ENCODE results near the gene FHOD1.

The FHOD1 gene

GRCh38 chr16:67277999-67278772 is 30.9 kb upstream of the FHOD1 start:
- DNase-seq (ENCODE audit: low read depth in 2 of 3, low spot score in 2 of 3) = no peak

GRCh38 chr16:67277294-67277998 is 30.2 kb upstream of the FHOD1 start:
- no peak for DNase-seq (ENCODE audit: low read depth in 2 of 3, low spot score in 2 of 3)

- DNase-seq (ENCODE audit: low read depth in 2 of 3, low spot score in 2 of 3) = no peak
Observed at GRCh38 chr16:67275321-67275720, 28.0 kb upstream of the FHOD1 start.

GRCh38 chr16:67271446-67271845 is 24.2 kb upstream of the FHOD1 start:
- DNase-seq (ENCODE audit: low read depth in 2 of 3, low spot score in 2 of 3) = no peak

- DNase-seq (ENCODE audit: low read depth in 2 of 3, low spot score in 2 of 3) = no peak
Observed at GRCh38 chr16:67270931-67271338, 23.7 kb upstream of the FHOD1 start.

DNA sequence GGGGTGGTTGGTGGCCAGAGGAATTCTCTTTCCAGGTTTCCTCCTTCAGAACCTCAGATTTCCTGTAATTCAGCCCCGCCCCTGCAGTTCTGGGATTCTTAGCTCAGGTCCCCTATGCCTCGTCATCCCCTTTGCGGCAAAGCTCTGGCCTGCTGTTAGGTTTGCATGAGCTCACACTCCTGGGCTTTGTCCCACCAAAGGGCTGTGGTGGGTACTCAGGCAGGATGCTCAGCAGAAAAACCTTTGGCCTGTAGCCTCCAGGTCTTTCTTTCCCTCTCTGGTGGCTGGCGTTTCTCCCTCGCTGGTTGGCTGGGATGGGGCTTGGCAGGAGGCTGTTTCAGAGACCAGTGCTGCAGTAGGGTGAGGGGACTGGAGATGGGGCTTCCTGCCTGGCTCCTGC is 22.5 kb upstream of the FHOD1 start:
- no peak for DNase-seq (ENCODE audit: low read depth in 2 of 3, low spot score in 2 of 3)

GRCh38 chr16:67268136-67268579 is 20.9 kb upstream of the FHOD1 start:
- no peak for DNase-seq (ENCODE audit: low read depth in 2 of 3, low spot score in 2 of 3)

DNA sequence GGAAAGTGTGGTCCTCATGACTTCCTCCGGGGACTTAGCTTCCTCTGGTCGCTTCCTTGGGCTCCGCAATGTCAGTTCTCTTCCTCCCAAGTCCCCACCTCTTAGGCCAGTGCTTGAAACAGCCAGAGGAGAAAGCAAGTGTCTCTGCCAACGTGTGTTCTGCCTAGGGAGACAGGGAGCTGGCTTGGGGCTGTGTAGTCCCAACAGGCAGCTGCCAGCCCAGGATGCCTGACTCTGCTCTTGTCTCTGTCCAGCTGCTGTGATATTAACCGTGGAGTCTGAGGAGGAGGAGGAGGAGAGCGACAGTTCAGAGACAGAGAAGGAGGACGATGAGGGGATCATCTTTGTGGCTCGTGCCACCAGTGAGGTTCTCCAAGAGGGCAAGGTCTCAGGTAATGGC is 18.6 kb upstream of the FHOD1 start:
- DNase-seq (ENCODE audit: low read depth in 2 of 3, low spot score in 2 of 3) = no peak

GRCh38 chr16:67264866-67265265 is 17.6 kb upstream of the FHOD1 start:
- no peak for DNase-seq (ENCODE audit: low read depth in 2 of 3, low spot score in 2 of 3)

DNA sequence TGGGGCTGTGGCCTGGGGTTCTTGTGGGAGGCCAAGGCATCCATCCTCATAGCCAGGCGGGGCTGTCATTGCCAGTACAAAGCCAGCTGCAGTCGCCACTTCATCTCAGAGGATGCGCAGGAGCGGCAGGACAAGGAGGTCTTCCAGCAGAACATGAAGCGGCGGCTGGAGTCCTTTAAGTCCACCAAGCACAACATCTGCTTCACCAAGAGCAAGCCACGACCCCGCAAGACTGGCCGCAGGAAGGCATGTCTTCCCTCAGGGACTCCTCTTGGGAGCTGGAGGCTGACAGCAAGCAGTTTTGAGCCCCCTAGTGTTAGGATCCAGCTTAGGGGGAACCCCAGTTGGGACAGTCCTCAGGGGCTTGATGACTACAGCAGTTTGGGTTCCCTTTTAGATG is 17.0 kb upstream of the FHOD1 start:
- DNase-seq (ENCODE audit: low read depth in 2 of 3, low spot score in 2 of 3) = no peak

DNA sequence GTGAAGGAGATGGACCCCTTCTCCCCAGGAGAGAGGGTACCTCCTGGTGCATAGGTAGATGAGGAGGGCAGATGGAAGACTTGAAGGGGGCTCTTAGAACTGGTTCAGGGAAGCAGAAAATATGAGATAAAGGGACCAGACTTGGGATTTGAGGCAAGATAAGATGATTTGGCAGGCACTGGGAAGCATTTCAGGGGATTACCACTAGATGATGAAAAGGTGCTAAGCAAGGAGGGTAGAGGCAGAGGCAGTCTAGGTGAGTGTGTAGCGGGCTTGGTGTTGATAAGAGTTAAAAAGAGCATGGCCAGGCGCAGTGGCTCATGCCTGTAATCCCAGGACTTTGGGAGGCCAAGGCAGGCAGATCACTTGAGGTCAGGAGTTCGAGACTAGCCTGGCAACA is 15.9 kb upstream of the FHOD1 start:
- no peak for DNase-seq (ENCODE audit: low read depth in 2 of 3, low spot score in 2 of 3)

- no peak for DNase-seq (ENCODE audit: low read depth in 2 of 3, low spot score in 2 of 3)
Observed at GRCh38 chr16:67260426-67261063, 13.3 kb upstream of the FHOD1 start.

GRCh38 chr16:67259705-67260104 is 12.4 kb upstream of the FHOD1 start:
- DNase-seq (ENCODE audit: low read depth in 2 of 3, low spot score in 2 of 3) = no peak

DNA sequence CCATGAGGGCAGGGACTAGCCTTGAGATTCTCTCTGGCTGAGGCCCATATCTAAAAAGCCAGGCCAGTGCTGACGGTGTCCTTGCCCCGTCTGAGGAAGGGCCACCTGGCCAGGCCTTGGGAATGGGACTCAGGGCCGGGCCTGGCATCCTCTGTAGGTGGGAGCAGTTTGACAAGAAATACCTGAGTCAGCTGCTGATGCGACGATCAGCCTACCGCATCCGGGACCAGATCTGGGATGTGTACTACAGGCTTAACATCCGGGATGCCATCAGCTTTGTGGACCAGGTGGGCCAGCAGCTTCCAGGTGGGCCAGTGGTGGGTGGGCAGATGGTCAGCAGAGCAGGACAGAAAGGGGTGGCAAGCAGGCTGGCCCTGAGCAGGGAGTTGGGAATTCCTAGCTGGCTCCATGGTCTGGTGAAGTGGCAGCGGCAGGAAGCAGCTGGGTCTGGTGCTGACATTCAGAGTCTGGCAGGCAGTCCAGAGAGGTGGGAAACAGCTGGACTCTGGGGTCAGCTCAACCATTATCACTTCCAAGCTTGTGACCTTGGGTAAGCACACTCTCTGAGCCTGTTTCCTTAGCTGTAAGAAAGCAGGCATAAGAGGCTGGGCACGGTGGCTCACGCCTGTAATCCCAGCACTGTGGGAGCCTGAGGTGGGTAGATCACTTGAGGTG is 11.0 kb upstream of the FHOD1 start:
- no peak for DNase-seq (ENCODE audit: low read depth in 2 of 3, low spot score in 2 of 3)

GRCh38 chr16:67257486-67258160 is 10.3 kb upstream of the FHOD1 start:
- DNase-seq (ENCODE audit: low read depth in 2 of 3, low spot score in 2 of 3) = no peak

DNA sequence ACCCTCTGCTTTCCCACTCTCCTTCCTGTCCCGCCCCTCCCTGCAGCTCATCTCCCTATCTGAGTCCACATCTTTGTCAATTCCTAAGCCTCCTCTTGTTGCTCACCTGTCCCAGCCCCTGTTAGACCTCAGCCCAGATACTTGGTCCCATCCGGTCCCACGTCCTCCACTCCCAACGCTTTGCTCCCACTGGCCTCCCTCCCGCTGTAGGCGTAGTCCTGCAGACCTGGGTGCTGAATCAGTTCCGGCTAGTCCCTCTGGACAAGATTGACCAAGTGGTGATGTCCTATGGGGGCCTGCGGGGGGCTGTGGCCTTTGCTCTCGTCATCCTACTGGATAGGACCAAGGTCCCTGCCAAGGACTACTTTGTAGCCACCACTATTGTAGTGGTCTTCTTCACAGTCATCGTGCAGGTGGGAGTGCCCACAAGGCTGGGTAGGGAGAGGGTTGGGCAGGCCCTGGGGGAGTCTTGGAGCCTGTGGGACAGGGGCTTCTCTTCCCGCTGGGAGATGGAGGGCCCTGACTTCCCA is 9.5 kb upstream of the FHOD1 start:
- no peak for DNase-seq (ENCODE audit: low read depth in 2 of 3, low spot score in 2 of 3)

- no peak for DNase-seq (ENCODE audit: low read depth in 2 of 3, low spot score in 2 of 3)
Observed at GRCh38 chr16:67255553-67256221, 8.4 kb upstream of the FHOD1 start.

- no peak for DNase-seq (ENCODE audit: low read depth in 2 of 3, low spot score in 2 of 3)
Observed at GRCh38 chr16:67254801-67255552, 7.7 kb upstream of the FHOD1 start.
